Esophagus squamous epithelium (tissue), 4 donors: ENCODE measurements around the gene S100A9.

Experiments used
- CTCF ChIP-seq, 6 experiments: fragments of 450-650 bp in 4 of 6; fragments of 200-600 bp in 2 of 6; sonication (generic) in 2 of 6; IDR thresholded peaks; one replicate each; pipeline ENCODE4 v1.5.1; 2016 to 2019; ENCODE audit warnings: antibody characterized with exemption in 6 of 6, mild to moderate bottlenecking in 4 of 6, moderate library complexity in 4 of 6
- POLR2A ChIP-seq, 4 donors: fragments of 450-650 bp; IDR thresholded peaks; one replicate each; pipeline ENCODE4 v1.6.1; 2017; ENCODE audit warnings: antibody characterized with exemption in 4 of 4, mild to moderate bottlenecking in 4 of 4, moderate library complexity in 3 of 4

GRCh38 chr1:153349363-153350320, 8.0 kb upstream of the S100A9 start:
- TF ChIP-seq CTCF (IDR thresholded peaks at IDR 0.05), result no peak
- TF ChIP-seq POLR2A (IDR thresholded peaks at IDR 0.05), result no peak
